NOMO-1 (cell line): ENCODE results near the gene PRG2.
"Not testable (repeated sequence)": the region's sequence is repeated elsewhere in the genome, so short reads cannot be mapped to it uniquely, and the experiment has no call there.

Experiments used
- DNase-seq, 2 experiments: peaks; one replicate each; lab custom pipeline; 2025; ENCODE audit not compliant: unreplicated experiment in 2 of 2; lab: John Stamatoyannopoulos, UW

PRG2 gene

DNA sequence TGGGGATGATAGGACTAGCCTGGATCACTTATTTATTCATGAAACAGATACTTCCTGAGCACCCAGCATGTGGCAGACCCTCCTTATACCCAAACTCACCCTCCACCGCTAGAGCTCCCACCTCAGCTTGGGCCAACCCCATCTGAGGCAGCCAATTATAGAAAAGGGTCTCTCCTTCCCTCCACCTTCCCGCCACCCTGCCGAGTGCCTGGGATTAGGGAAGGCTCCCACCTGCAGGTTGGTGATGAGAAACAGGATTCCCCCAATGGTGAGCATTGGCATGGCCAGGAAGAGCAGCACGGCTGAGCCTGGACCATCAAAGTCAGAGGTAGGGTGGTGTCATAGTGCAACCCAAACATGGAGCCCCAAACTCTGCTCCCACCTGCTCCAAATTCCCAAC lies 30.6 kb upstream of the PRG2 start:
- no peak for DNase-seq

DNA sequence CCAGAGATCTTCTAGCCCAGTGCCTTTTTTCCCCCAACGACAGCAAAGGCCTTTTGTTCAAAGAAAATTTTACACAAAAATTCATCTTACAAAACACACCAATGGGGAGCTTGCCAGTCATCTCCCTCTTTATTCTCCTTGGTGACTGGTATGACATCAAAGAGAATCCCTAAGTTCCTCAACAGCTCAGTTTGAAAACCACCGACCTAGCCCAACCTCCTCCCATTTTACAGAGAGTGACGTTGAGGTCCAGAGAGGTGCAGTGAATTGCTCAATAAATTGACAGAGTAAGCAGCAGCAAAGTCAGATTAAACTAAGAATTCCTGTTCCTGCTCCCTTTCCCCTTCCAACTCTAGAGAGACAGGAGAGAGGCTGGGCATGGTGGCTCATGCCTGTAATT lies 28.7 kb upstream of the PRG2 start:
- no peak for DNase-seq

DNA sequence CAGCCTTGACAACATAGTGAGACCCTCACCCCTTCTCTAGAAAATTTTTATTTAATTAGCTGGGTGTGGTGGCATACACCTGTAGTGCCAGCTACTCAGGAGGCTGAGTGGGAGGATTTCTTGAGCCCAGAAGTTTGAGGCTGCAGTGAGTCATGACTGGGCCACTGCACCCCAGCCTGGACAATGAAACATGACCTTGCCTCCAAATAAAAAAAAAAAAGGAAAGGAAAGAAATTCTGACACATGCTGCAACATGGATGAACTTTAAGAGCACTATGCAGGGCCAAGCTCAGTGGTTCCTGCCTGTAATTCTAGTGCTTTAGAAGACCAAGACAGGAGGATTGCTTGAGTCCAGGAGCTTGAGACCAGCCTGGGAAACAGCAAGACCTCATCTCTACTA lies 27.7 kb upstream of the PRG2 start:
- DNase-seq, result no peak

DNA sequence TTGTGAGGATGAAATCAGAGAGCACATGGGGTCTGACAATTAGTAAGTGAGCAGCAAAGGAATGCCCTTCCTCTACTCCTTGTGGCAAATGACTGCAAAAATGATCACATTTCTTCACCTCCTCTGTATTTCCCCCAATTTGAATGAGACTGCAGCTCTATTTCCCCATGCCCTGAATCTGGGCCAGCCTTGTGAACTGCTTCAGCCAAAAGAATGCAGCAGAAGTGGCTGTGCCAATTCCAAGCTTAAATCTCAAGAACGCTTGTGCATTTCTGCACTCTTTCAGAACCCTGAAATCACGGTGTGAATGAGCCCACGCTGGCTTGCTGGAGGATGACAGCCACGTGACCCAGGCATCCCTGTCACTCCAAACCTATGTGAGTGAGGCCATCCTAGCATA lies 26.6 kb upstream of the PRG2 start:
- no peak for DNase-seq

DNA sequence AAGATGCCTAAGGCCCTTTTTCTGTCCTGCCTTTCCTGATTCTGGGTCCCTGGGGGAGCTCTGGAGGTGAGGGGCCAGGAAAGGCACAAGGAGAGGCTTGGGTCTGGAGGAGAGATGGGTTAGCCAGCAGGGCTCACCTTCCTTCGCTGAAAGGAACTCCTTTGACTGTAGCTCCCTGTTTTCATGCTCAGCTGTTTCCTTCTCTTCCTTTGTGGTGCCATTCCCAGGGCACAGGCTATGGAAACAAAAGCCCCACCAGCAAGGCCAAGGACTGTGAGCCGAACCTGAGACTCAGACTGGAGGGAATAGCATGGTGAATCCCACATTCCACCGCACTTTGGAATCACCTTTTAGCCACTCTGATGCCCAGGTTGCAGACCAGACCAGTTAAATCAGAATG lies 26.0 kb upstream of the PRG2 start:
- DNase-seq, result no peak

DNA sequence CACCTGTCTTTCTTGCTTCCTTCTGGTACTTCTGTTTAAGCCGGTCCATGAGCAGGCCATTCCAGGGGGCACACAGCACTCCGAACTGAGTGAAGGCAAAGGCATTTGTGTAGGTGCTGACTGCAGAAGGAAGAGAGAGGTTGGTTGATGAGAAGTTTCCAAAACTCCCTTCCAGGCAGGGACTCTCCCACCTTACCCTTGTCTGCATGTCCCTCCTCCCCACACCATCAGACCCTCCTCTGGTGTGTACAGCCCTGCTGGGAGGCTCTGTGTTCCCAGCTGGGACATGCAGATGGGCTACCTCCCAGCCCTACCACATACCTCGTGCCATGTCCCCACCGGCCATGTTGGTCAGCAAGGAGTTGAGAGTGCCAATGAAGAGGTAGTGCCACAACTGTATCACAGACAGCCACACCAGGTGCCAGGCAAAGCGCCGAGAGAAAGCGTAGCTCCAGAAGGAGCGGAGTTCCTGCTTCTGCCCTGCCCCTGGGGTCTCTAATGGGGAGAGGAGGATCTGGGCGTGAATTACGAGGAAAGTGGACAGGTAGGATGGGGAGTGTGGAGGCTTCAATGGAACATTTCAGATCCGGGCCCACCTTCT lies 24.3 kb upstream of the PRG2 start:
- DNase-seq, result no peak

DNA sequence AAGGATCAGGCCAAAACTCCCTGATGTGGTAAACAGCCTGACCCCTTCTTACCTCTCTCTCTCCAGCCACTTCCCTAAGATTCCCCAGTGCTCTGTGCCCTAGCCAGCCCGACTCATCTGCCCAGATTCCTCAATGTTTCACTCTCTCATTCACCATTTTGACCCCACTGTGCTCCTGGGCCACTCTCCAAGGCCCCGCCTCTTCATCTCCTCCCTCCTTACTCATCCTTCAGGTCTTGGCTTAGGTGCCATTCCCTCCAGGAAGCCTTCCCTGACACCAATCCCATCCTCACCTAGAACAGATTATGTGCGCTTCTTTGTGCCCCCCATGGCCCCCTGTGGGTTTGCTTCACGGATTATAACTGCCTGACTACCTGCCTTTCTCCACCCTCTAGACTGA lies 23.2 kb upstream of the PRG2 start:
- no peak for DNase-seq

DNA sequence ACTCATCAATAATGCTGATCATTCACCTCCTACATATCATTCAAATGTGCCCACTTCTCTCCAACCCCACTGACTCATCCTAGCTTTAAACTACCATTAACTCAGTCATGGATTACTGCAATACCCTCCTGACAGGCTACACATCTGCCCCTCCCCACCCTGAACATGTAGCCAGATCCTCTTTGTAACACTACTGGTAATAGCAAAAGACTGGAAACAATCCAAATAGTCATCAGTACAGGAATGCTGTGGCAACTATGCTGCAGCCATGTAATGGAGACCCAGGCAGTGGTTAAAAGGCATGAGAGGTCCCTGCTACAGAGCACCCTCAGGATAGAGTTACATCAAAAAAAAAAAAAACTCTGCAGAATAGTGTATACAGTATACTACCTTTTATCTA lies 19.8 kb upstream of the PRG2 start:
- DNase-seq, result no peak

DNA sequence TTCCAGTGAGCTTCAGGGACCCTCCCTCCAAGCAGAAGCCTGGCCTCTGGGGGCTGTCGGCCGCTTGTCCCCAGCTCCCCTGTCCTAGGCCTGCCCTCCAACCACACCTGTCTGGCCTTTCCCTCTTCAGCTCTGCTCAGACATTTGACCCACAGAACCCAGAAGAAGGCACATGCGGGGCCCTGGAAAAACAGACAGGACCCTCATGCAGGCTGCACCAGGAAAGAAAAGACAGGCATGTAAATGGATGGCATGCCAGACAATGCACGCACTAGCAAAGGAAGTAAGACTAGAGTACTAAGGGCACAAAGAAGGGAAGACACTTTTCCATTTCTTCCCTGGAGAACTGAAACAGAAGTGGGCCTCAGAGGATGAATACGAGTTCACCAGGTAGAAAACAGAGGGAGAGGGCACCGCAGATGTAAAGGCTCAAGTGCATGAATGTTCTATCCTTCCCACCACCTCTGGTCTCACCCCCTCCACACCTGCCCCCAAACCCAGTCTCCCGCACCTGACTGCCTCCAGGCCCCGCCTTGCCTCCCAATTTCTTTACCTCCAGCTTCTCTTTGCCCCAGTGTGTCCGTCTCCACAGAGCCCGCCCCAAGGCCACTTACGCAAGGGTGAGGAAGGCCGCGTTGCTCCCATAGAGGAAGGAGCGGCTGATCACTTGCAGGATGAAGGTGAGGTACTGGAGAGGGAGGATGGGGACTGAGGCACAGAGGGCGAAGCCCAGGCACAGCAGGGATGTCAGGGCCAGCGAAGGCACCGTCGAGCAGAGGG lies 19.1 kb upstream of the PRG2 start:
- no peak for DNase-seq

DNA sequence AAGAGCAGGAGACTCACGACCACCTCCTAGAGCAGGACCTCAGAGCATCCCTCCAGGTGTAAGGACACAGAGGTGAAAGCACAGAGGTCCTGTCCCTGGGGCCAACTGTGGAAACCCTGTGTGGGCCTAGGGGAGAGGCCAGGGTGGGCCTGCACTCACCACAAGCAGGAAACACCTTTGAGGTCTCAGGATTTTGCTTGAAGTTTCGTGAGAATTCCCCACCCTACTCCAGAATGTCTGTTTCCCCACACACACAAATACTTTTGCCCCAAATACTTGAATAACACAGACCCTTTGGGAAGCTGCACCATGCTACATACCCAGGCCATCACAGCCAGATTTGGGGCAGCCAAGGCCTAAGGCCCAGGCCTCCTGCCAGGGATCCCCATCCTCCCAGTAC lies 18.3 kb upstream of the PRG2 start:
- DNase-seq, result no peak

DNA sequence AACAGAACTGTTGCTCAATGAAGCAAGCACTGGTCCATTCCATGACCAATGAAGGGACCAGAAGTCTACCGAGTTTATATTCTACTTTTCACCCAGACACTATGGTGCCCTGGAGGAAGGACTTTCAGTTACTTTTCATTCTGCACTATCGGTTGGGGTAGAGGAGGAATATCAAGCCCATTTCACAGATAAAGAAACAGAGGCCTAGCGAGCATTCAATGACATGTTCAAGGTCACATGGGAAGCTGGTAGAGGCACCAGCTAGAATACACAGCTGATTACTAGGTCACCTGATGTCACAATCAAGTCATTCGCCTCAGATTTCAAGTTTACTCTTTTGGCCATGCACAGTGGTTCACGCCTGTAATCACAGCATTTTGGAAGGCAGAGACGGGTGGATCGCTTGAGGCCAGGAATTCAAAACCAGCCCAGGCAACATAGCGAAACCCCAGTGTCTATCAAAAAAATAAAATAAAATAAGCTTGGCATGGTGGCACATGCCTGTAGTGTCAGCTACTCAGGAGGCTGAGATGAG lies 17.6 kb upstream of the PRG2 start:
- DNase-seq, result no peak

DNA sequence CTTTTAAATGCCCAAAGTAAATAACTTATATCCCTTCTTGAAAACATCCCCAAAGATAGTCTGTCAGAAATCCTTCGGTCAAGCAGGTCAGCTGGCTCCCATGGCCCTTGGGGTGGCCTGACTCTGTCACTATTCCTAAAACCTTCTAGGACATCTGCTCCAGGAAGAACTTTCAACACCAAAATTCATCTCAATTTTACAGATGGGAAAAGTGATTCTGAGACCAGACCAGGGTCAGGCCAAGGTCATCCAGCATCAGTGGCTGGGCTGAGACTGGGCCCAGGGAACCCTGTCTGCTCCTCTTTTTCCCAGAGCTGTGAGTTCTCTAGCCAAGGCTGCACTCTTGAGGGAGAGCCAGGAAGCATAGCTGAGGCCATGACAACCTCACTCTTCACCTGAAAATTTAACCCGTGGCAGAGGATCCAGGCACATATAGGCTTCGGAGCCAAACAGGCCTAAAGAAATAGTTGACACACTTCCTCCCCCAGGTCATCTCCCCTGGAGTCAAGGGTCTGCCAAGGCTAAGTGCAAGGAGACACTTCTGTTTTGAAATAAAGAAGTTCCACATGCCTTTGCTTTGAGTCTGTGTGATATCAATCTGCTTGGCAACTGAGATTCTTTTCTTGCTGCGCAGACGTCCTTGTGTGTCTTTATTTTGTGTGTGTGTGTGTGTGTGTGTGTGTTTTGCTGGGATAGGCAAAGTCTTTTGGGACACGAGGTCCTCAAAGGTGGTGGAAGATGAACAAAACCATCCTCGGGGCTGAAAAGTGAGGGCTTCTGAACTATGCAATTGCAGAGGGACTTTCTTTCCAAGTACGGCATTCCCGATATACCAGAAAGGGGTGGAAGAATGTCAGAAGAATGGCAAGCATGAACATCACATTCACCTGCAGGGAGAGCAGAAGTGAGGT lies 16.8 kb upstream of the PRG2 start:
- DNase-seq, result no peak

DNA sequence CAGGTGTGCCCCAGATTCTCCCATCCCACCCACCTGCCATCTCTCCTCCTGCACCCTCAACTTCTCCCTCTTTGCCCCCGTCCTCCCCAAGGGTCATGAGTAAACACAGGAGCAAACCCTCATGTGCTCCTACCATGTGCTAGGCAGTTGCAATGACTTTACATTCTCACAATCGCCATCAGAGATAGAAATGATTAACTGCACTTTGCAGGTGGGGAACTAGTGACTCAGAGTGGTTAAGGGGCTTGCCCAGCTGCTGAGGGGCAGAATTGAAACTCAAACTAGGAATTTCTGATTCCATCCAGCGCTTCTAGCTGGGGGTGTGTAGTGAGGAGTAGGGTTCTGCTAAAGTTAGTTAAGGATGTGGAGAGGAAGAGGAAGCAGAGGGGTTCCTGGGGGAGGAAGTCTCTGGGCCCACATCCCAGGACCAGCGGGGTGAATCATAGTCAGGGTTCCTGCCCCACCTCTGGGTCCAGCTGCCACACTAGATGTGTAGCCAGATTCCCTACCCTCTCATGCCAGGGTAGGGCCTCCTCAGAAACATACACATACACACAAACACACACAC lies 16.0 kb upstream of the PRG2 start:
- DNase-seq, result no peak

DNA sequence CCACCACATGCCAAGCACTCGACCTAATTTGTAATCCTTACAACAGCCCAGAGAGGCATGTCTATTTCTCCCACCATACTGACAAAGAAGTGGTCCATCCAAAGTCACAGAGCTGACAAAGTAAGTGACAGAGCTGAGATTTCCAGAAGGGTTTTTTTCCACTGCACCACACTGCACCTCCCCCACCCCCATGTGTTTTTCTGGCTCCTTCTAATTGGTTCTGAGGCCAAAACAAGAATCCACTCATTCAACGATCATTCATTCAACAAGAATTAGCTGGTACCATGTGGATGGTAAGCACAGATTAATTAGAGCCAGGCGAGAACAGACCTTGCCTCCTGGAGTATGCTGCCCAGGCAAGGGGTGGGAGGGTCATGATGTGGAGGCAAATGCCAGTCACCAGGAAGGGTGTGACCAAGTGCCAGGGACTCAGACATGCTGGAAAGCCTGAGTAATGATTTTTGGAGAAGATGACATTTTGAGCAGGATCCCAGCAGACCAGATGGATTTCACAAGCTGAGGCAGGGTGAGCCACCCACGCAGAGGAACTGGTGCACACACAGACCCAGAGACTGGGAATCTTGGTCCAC lies 14.9 kb upstream of the PRG2 start:
- no peak for DNase-seq

DNA sequence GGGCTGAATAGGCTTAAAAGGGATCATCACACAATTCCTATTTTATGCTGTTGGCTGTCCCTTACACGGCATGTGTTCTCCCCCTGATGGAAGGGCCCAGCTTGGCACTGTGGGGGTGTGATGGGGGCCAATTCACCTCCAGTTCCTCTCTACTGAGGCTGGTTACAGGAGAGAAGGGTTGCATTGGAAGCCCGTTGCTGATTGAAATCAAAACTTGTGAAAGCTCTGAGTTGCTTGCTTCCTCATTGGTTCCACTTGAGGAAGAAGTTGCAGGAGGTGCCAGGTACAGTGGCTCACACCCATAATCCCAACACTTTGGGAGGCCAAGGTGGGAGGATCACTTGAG lies 13.3 kb upstream of the PRG2 start:
- no peak for DNase-seq

DNA sequence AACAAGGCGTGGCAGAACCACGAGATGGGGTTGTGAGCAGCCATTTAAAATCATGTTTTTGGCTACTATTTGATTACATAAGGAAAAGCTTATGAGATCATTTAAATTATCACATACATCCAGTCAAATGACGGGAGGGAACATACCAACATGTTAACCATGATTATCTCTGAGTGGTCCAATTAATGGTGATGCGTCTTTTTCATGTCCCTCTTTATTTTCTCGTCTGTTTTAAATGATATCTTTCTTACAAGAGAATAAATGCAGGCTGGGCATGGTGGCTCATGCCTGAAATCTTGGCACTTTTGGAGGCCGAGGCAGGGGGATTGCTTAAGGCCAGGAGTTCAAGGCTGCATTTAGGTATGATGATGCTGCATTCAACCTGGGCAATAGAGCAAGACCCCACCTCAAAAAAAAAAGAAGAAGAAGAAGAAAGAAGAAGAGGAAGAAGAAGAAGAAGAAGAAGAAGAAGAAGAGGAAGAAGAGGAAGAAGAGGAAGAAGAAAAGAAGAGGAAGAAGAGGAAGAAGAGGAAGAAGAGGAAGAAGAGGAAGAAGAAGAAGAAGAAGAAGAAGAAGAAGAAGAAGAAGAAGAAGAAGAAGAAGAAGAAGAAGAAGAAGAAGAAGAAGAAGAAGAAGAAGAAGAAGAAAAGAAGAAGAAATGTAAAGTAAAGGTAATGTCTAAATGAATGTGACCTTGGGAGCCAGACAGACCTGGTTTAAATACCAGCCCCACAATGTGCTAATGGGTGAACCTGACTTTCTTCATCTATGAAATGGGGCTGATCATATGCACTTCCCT lies 12.8 kb upstream of the PRG2 start:
- DNase-seq, result not testable (repeated sequence)

DNA sequence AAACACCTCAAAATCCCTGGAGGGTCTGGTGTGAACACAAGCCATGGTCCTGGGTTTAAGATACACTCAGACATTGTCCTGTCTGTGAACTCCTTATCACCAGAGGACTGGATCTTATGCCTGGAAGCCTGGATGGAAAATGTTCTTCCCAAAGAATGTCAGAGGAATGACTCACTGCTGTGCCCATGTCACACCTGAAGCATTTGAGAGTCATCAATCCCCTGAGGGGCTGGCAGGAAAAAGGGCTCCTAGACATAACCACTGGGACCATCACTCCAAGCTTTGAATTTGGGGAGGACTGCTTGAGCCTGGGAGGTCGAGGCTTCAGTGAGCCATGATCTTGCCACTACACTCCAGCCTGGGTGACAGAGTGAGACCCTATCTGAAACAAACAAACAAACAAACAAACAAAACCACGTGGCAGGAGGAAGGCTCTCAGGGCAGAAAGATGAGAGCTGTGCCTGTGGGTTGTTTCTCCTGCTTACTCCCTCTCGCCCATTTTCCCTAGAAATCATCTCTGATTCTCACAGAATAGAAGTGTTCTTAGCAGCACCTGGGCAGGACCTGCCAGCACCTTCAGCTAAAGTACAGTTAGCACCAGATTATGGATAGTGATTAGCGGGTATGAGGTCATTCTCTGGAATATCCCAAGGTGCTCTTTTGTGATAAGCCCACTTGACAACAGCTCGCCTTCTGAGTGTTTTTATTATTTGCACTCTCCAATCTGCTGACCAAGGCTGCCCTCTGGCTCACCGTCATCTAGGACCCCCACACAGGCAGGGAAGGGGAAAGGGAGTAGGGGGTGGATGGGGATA lies 11.9 kb upstream of the PRG2 start:
- no peak for DNase-seq

DNA sequence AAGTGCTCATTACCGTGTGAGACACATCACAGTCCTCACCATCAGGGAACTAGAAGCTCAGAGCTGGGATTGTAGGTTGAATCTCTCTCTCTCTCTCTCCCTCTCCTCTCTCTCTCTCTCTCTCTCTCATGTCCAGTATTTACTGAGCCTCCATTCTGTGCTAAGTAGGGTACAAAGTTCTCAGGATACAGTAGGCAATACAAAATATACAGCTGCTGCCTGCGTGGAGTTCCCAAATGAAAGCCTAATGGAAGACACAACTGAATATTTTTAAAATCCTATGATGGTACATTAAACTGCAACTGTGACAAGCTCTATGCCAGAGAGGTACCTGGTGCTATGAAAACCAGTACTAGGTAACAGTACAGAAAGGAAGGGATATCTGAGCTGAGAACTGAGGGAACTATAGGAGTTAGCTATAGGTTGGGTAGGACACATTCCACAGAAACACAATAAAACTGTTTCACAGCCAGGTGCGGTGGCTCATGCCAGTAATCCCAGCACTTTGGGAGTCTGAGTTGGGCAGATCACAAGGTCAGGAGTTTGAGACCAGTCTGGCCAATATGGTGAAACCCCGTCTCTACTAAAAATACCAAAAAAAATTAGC lies 9.6 kb upstream of the PRG2 start:
- no peak for DNase-seq

DNA sequence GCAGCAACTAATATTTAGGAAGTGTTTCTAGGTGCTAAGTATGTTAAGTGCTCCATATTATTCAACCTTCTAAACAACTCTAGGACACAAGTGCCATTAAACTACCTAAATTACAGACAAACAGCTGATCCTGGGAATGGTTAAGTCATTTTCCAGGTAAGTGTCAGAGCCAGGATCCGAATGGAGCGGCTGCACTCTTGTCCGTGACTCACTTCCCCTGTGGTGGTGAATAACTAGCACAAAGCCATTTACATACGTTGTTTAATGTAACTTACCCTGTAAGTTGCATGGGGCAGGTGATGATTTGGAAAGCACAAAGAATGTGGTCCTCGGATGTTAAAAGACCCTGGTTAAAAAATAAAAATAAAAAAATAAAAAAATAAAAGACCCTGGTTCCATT lies 8.8 kb upstream of the PRG2 start:
- DNase-seq, result no peak
